HG03175 (cell line): ENCODE data around the gene KCNQ1.

ENCODE experiments used
- ATAC-seq: cut with Tn5 transposase; IDR thresholded peaks from one replicate; pipeline ENCODE4 v1.9.1; 2021; ENCODE audit warnings: mild to moderate bottlenecking, moderate library complexity; ENCODE audit not compliant: unreplicated experiment

Gene KCNQ1

DNA sequence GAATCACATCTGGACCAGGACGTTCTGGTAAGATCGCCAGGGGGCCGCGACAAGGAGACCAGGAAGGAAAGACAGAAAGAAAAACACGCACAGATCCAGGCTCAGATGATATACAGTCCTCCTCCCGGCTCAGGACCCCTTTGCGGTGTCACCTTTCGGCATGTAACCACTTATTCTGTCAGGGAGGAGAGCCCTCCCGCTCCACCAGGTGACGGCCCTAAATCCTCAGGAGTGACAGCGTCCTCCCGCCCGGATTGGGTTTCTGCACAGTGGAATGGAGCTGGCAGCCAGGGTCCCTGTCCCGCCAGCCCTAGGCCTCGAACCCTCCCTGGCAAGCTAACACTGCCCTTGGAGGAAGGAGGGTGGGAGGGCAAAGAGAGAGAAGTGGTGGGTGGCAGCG lies 279.3 kb downstream of the KCNQ1 start:
- ATAC-seq: no peak

DNA sequence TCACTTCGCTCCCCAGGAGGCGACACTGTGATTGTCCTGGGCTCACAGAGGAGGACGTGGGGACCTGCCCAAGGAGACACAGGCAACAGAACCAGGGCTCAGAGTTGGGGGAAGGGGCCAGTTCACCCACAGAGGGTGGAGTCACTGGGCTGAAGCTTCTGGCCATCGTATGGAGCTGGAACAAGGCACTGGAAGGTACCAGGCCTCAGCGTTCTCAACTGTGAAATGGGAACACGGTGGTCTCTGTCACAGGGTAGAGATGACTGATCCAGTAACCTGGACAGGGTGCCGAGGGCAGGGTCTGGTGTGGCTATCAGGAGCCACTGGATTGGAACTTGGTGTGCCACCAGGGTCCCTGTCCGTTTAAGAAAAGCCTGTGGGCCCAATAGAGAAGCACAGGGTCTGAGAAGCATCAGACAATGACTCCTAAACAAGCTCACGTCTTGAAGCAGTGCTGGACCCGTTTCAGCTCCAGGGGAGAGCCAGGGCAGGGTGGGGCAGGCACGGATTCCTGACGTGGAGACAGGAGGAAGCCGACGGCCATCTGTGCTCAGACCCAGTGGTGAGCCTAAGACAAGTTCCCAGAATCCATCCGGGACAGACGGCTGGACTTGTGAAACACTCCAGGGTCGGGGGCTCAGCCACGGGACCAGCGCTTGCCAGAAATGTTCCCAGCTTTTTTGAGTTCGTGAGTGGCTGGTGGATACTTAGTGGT lies 280.0 kb downstream of the KCNQ1 start:
- no peak for ATAC-seq

DNA sequence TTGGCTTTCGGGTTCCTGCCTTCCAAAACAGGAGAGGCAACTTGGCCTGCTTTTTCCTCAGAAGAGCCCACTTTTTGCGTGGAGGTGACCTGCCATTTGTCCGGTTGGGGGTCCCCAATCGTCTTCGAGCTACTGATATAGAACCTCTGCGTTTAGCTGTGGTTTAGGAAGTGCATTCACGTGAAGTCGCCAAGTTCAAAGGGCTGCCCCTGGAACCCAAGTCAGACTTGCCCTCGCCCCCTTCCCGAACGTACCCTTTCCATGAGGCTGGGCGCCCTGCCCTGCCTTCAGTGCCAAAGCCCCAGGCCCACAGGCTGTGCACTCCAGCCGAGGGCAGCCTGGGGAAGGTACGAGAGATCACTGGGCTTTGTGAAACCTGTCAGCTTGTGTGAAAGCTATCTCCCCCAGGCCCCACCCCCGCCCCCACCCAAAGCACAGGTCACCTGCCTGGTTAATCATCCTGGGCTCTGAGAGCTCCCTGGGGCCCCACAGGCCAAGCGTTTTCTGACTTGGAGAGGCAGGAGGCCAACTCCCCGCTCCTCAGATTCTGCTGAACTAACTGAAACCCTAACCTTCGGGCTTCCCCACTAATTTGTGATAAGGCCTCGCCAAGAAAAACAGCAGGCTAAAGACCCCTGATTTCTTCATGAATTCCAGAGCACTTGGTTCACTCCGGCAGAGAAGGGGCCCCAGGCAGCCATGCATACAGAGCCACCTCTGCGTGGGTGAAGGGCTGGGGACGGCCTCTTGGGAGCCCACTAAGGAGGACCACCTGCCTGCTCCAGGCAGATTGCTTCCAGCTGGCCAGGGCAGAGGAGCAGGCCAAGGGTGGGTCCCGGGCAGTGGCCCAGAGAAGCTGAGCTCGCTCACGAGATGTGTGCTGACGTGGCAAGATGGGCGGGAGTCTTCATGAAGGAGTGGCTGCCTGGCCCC lies 280.8 kb downstream of the KCNQ1 start:
- ATAC-seq: no peak

DNA sequence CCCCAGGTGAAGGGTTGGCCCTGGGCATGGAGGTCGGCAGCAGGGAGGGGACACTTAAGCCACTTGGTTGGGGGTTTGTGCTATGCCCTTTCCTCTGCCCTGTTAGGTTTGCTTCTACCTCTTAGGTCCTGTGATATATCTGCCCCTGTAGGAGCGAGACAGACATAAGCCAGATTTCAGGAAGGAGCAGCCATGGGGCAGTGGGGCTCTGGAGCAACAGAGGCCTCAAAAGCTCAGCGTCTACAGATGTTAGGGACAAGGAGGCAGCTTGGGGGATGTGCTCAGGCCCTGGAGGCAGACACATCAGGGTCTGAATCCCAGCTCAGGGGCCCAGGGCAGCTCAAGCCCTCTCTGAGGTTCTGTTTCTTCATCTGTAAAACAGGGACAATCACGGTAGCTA lies 282.2 kb downstream of the KCNQ1 start:
- ATAC-seq: no peak

DNA sequence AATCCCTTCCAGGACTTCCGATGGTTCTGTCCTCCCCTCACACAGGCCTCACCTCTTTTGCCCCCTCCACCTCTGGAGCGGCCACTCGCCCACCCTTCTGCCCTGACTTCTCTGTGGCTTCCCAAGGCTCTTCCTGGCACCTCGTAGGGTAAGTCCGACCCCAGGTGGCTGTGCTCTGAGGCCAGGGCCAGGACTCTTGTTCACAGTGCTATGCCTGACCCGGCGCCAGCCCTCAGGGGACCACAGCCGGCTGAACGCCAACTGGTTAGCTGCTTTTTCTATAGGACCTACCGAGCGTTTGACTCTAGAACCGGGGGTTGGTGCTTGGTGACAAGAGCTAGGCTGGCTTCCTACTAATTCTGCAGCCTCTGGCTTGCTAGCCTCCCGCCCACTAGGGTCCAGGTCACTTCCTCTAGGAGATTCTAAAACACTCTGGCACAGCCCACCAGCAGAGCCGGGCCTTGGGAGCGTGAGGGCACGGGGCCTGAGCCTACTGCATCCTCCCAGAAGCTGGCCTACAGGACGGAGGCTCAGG lies 283.4 kb downstream of the KCNQ1 start:
- ATAC-seq: no peak

DNA sequence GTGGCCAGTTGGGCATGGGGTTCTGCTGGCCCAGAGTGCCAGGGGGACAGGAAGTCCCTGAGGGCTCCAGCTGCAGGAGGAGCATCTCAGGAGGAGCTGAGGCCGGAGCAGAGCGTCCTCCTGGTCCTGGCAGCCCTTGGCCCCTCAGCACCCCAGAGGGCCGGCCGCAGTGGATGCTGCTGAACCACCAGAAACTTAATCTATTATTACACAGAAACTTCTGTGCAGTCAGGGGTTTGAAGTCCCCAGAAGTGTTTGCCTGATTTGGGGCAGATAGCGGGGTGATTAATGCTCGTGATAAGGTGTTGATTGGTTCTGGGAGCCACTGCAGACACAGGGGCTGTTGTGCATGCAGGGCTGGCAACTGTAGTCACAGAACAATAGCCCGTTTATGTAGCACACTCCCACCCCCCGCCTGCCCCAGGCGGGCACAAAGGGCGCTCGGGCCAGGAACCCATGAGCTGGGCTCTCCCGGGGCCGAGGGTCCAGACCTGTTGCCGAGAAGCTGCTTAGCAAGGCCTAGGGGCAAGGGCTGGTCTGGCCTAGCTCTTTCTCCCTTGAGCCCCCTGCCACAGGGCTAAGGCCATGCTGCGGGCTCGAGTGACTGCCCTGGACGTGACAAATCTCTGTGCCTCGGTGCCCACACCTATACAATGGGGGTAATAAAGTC lies 284.0 kb downstream of the KCNQ1 start:
- no peak for ATAC-seq

DNA sequence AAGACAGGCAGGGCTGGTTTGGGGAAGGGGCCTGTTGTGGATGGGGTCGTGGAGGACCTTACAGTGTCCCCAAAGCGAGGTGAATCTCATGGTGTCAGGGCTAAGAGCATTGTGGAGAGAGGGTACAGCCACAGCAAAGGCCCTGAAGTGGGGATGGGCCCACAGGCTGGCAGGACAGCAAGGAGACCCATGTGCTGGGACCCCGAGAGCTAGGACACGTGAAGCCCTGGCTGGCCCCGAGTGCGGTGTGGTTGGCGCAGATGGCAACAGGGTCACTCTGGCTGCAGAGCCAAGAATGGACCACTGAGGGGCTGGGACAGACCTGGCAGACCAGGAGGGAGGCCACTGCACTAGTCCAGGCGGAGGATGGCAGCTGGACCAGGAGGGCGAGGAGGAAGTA lies 285.0 kb downstream of the KCNQ1 start:
- no peak for ATAC-seq

DNA sequence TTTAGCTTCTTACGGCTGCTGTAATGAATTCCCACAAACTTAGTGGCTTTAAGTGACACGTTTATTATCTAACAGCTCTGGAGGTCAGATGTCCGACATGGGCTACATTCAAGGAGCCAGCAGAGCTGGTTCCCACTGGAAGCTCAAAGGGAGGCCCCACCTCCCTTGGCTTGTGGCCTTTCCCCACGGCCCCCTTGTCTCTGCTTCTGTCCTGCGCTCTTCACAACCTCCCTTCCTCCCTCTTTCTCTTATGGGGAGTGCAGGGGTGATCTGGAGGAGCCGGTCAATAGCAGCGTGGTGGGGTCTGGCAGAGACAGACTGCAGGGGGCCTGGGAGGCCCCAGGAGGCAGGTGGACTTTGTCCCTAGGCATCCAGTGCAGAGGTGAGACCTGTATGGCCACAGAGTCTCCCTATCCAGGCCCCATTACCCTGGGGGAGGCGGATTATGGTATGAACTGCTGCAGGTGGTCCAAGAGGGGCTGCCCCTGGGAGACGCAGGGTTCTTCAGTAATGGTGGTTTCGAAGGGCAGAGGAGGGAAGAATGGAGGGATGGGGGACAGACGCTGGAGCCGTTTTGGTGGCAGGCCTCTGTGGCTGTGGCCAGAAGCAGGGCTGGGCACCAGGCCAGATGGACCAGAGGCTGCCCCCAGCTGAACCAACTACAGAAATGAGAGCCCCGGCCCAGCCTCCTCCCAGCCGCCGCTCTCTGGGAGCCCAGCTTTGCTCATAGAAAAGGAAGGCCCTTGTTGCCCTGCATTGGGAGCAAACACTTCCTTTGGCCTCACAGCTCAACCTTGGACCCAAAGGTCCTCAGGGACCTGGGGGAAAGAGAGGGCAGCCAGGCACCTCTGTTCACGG lies 285.7 kb downstream of the KCNQ1 start:
- ATAC-seq: no peak

DNA sequence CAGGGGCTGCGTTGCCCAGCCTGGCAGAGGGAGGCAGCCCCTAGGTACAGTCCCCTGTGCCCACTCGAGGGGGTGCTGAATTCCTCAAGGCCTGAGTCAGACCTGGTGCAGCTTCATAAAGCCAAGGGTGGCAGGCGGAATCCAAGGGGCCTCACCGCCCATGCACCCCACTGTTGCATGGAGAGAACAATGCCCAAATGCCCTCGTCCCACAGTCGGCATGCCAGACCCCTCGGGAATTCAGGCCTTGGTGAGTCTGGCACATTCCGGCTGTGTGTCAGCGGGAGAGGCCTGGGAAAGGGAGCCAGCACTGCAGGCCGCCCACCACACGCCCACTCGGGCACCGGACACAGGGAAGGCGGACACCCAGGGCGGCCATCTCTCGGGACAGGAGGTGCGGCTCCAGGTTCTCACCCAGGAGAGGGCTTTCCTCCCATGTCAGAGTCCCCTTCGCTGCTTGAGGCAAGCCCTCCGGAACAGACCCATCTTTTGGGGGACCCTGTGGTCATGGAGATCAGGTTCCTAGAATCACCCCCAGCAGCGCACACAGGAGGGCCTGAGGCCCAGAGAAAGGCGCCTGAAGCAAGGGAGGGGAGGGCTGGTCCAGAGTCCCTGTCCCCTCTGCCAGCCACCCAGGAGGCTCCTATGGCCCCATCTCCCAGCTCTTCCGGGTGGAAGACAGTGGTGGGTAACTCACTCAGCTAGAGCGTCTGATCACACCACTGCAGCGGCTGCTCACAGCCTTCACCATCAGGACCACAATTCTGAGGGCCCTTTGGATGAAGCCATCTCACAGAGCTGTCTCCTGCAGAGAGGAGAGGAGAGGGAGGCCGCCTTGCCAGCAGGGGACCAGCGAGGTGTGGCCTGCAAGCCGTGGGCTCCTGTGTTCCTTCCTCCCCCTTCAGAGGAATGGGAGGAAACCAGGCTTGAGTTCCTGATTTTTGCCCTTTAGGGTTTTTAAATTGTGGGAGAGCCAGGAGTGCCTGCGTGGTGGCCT lies 286.6 kb downstream of the KCNQ1 start:
- ATAC-seq: no peak

DNA sequence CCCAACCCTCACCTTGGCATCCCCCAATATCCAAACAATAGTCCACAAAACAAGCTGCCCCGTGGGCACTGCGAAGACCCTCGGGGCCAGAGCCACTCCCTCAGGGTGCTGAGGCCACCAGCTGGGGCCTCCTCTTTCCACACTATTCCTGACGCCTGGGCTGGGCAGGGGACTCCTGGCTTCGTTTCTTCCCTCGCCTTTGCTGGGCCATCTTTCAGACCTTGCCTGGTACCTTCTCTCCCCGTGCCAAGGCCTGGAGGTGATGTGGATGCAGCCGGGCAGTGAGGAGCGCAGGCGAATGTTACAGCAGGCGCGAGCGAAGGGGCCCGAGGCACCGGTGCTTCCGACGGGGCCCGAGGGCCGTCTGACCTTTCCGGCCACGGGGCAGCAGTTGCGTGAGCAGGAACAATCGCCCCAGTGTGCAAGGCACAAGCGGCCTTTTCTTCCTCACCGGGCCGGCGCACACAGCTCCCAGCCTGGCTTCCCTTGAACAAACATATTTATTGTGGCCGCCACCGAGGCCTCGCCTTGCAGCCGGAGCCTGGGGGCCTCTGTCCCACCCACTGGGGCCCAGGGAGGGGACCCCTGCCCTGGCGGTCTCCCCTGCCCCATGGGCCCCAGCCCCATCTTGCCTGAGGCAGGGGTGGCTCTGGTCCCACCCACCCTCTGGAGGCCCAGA lies 287.6 kb downstream of the KCNQ1 start:
- ATAC-seq: no peak

DNA sequence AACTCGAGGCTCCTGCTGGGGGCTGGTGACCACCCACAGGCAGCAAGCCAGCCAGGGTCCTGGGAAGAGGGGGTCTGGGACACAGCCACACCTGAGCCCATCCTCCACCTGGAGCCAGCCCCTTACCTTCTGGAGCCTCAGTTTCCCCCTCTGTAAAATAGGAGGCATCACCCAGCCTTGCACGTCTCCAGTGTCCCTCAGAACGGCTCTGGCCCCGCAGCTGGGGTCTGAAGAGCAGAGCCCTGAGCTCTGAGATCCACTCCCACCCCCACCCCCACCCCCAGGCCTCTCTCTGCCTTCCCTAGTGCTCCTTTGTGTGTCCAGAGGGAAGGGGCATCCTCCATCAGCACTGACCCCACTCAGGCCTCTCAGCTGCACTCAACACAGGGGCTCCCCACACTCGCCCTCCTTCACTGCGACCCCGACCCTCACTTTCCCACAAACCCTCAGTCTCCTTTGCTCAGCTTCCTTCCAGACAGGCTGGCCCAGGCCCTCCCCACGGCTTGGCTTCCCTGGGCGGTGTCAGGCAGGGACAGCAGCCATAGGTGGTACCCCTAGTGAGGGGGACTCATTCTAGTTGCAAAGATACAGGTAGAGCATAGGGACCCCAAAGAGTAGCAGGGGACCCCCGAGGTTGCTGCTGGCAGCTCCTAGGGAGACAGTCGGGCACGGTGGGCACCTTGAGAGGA lies 288.3 kb downstream of the KCNQ1 start:
- no peak for ATAC-seq

DNA sequence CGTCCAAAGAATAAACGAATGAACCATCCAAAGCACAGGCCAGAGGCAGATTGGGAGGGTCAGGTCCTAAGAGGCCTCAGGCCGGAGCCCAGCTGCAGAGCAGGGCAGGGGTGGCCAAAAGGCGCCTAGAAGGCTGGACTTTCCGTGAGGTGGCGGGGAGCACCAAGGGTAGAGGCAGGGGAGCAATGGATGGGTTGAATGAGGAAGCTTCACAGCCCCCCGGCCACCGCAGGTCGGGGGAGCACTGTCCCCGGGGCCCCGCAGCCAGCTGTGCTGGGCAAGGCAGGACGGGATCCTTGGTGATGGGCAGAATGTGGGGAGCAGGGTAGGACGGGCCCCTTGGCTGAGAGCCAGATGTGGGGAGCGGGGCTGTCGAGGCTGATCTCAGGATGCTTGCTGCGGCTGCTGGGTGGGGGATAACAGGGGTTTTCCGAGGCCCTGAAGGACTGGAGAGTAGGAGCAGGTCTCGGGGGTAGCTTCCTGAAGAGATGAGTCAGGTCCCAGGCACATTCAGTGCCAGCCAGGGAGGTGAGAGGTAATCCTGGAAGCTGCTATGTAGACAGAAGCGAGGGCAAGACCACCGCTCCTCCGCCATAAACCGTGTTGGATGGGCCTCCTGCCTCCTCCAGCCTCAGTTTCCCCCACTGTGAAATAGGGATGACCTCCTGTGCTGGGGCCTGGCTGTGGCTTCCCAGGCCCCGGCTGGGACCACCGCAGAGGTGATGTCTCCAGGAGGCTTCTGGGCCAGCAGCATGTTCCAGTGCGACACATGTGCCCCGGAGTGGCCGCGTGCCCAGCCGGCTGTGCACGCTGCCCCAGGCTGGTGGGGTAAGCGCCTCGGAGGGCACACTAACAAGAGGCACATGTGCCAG lies 289.6 kb downstream of the KCNQ1 start:
- no peak for ATAC-seq

DNA sequence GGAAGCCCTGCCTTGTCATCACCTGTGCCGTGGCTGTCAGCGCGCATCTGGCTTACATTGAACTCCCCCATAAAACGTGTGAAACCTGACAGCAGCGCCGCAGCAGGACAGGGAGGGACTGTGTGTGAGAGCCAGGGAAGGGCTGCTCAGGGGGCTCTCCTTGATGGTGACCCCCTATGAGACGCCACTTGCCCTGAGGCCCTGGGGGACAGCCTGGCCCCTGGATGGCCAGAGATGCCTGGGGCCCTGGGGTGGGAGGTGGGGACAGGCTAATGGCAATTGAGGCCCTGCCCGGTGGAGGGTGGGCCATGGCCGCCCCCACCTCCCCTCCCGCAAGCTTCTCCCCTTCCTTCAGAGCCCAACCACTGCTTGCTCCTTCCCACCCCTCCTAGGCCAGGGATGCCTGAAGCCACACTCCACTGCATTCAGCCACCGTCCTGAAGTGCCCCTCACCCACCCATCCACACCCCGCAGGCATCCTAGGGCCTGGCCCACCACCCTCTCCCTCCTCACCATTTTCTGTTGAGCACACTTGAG lies 290.3 kb downstream of the KCNQ1 start:
- no peak for ATAC-seq

DNA sequence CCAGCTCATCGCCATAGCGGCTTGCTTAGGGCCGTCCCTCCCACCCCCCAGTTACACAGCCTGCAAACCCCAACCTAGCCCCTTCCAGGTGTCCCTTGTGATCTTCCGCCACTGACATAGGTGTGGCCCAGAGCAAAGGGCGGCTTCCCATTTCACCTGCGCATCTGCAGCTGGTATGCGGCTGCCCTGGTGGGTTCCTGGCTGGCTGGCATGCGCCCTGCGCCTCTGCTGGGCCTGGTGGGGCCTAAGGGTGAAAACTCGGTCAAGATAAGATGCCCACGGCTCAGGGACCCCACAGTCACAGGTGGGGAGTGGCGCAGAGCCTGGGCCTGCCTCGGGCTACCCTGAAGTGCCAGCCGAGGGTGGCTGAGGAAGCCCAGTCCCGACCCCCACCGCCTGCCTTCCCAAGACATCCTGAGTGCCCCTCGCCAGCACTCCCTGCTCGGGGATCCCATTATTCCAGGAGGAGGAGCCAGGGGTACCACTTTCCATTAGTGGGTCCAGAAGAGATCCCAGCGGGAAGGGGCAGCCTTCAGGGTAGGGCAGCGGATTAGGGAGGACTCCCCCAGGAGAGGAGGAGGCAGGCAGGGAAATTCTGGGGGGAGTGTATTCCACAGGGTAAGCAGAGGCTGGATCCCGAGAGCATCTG lies 291.9 kb downstream of the KCNQ1 start:
- no peak for ATAC-seq

DNA sequence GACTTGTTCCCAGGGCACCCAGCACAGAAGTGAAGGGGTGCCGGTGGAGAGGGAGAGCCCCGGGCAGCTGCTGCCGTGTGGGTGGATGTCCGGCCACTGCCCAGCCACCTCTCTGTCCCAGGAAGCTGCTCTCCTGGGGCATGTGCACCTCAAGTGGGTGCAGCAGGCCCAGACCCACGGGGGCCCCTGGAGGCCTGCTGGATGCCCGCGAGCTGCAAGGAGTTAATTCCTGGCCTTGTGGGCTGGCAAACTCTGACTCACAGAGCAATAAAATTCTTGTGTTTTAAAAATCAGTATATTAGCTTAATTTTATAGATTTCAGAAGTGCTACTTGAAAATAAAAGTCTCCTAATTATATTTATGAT lies 292.4 kb downstream of the KCNQ1 start:
- ATAC-seq: no peak

DNA sequence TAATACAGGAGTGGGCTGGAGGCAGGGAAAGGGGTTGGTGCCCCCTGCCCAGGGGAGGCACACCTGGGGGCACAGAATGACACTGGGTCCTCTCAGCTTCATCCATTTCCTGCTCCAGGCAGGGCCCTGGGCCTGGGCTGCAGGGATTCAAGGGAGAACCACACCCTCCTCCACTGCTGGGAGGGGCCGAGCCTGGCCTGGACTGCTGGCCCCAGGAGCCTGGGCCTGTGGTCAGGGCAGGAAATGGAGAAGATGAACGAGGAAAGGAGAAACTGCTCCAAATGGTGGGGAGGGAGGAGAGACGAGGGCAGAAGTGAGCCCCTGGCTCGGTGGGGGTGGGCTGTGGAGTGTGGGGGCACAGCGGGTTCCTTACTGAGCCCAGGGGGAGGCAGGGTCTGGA lies 293.1 kb downstream of the KCNQ1 start:
- no peak for ATAC-seq
